Left ventricle myocardium superior (tissue), 1 donor: ENCODE results near the gene CDCP2. TPM values are rescaled to one million over a fixed set of nuclear protein-coding genes. Genes with fewer than 3 reads are reported as not detected.
"Not testable (repeated sequence)": the region's sequence is repeated elsewhere in the genome, so short reads cannot be mapped to it uniquely, and the experiment has no call there.

Experiments used
- ATAC-seq: fragments of 200-7000 bp; cut with Tn5 transposase; one replicate; pipeline ENCODE4 v1.9.1; 2020; ENCODE audit warnings: mild to moderate bottlenecking, moderate library complexity
- DNase-seq: peaks from one replicate; pipeline ENCODE4 v3.0.0-alpha.2; 2020
- intact Hi-C: fragments of 100-400 bp; cut with micrococcal nuclease; formaldehyde crosslinking; loops from one replicate; pipeline ENCODE4 v1.11.0; 2022
- total RNA-seq: library from RNA; stranded (reverse); fragmentation: NEBNext Ultra II Directional; extraction: Animal tissue kit (Norgen Biotek cat#: 25700); gene quantifications from one replicate; pipeline ENCODE4 v1.2.1, GENCODE V29; 2021
- donor health status: DM: no; HTN: yes; CAD: no; lungs with severe emphysema.

CDCP2 gene
- total RNA-seq, 1 donor from 2014 or later, result not detected

DNA sequence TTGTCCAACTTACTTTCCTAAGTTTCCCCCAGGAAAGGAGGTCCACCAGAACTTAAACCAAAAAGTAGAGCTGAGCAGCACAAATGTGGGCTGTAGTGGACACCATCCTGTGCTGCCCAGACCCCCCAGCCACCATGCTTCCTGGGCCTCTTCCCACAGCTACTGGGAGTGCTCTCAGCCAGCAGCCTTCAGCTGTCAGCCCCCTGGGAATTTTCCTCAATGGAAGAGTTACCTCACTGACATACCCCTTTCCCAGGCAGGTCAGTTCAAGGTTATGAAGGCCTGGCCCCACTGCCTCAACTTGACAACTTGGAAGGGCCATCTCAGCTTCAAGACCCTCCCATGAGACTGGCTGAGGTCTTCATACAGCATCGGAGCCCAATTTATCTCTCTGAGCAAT is 47.7 kb downstream of the CDCP2 start:
- intact Hi-C loops, result no loop called here
- no peak for DNase-seq
- no peak for ATAC-seq

DNA sequence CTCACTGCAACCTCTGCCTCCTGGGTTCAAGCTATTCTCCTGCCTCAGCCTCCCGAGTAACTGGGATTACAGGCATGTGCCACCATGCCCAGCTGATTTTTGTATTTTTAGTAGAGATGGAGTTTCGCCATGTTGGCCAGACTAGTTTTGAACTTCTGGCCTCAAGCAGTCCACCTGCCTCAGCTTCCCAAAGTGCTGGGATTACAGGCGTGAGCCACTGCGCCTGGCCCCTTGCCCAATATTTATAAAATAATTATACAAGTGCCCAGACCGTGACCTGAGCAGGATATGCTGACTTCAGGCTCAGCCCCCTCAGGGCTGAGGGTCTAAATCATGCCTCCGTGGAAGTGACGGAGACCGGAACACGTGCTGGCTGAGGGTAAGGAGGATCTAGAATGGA is 48.2 kb downstream of the CDCP2 start:
- intact Hi-C loops, ATAC-seq, DNase-seq: not testable (repeated sequence)

DNA sequence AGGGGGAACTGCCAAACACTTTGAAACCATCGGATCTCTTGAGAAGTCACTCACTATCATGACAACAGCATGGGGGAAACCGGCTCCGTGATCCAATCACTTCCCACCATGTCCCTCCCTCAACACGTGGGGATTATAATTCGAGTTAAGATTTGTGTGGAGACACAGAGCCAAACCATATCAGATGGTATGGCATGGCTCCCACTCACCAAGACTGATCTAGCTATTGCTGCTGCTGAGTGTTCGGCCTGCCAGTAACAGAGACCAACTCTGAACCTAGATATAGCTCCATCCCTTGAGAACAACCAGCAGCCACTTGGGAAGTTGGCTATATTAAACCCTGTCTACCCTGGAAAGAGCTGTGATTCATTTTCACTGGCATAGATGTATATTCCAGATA is 49.4 kb downstream of the CDCP2 start:
- DNase-seq (no peak), ATAC-seq (no peak)
- intact Hi-C loops, result no loop called here

DNA sequence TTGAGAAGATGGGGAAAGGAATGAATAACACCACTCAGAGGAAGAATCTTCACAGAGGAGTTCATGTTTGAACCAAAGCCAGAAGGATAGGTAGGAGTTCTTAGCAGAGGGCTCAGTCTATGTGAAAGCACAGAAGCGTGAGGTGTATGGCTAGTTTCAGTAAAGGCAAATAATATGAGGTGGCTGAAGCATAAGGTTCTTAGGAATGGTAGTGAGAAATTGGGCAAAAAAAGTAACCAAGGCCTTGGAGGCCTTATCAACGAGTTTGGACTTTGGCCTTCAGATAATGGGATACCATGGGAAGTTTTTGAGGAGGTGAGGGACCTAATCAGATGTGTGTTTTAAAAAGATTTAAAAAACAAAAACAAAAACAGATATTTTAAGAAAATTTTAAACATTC is 52.3 kb downstream of the CDCP2 start:
- DNase-seq (no peak), ATAC-seq (no peak)
- intact Hi-C loops, result no loop called here

DNA sequence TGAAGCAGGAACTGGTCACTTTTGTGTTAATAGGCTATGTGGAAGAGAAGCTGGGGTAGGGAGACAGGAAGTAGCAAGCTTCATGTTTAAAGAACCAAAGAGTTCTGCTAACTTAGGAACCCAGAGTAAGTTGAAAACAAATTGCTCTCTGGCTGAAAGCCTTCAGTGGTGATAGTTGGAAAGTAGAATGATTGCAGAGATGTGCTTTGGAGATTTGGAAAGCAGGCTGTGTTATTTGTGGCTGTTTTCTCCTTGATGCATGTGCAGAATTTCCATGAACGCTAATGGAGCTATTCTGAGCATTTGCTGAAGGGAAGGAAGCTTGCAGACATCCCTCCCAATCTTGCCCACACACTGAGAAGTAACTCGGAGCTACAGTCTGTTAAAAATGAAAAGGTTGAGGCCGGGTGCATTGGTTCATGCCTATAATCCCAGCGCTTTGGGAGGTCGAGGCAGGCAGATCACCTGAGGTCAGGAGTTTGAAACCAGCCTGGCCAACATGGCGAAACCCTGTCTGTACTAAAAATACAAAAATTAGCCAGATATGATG is 53.7 kb downstream of the CDCP2 start:
- ATAC-seq (no peak), DNase-seq (no peak)
- intact Hi-C loops, result no loop called here

DNA sequence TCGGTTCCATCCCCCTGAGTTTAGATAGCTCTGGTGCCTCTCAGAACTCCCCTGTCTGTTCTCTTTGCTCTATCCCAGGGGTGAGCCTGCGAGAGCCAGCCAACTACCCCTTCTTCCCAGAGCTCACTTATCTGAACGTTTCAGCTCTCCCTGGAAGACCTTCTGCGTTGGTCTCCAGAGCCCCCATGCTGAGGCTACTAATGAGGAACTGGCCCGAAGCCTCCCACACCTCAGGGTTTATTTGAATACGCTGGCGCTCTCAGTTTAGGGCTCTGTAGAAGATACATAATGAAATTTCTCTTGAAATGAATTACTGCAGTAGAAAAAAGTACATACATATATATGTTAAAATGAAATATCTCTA is 55.9 kb downstream of the CDCP2 start:
- DNase-seq, result no peak
- intact Hi-C loops, result no loop called here
- ATAC-seq, result no peak

DNA sequence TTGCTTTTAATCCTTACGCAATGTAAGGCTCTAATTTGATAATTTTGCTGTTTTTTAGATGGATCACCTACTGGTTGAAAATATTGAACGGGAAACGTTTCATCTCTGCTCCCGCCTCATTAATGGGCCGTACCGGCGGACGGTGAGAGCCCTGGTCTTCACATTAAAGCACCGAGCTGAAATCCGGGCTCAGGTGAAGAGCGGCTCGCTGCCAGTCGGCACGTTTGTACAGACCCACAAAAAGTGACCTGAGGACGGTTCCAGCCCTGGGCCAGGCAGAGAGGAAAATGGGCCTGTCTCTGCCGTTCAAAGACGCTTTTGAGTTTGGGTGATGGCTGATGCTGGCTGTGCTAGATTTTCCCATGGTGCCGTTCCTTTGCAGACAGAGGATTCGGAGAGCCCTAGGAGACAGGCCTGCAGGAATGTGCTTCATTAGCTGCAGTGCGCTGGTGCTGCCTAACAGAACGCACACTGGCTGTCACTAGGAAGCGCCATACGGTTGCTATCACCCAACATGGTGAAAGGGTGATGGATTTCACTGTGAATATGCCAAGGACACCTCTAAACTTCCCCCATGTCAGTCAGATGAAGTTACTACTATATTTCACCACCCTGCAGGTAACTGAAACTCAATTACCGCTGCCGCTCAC is 56.4 kb downstream of the CDCP2 start:
- intact Hi-C loops, result no loop called here
- no peak for ATAC-seq
- no peak for DNase-seq

DNA sequence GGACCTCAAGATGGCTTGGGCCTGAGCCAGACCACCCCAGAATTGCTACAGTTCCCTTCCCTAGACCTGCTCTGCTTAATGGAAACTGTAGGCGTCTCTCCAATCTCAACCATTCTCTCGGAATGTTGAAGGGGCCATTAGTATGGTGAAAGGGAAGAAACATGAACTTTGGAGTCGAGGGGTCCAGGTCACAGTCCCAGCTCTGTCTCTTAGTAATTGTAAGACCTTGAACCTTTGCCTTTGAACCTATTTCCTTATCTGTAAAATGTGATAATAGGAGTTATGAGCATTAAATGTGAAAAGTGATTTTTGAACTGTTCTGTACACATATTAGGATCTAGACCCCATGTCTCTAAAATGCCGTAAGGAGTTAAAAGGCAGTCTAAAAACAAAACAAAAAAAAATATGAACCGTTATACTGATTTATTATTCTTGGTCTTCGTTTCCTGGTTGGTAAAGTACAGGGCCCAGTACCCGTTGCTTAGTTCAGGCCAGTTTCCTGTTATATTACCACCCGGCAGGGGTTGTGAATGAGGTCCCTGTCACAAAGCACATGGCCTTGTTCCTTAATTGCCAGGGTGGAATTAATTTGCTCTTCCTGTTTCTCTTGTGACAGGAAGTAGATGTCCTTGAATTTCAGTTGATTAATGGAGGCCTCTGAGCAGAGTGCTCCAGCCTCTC is 57.1 kb downstream of the CDCP2 start:
- intact Hi-C loops, result no loop called here
- ATAC-seq (no peak), DNase-seq (no peak)

DNA sequence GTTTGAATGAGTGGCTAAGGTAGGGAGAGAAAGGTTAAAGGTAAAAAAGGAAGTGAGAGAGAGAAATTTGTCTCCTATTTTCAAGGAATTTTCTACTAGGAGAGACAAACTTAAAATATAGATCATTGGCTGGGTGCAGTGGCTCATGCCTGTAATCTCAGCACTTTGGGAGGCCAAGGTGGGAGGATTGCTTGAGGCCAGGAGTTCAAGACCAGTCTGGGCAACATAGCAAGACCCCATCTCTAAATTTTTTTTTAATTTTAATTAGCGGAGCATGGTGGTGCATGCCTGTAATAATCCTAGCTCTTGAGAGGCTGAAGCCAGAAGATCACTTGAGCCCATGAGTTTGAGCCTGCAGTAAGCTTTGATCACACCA is 58.1 kb downstream of the CDCP2 start:
- DNase-seq, ATAC-seq, intact Hi-C loops: not testable (repeated sequence)

DNA sequence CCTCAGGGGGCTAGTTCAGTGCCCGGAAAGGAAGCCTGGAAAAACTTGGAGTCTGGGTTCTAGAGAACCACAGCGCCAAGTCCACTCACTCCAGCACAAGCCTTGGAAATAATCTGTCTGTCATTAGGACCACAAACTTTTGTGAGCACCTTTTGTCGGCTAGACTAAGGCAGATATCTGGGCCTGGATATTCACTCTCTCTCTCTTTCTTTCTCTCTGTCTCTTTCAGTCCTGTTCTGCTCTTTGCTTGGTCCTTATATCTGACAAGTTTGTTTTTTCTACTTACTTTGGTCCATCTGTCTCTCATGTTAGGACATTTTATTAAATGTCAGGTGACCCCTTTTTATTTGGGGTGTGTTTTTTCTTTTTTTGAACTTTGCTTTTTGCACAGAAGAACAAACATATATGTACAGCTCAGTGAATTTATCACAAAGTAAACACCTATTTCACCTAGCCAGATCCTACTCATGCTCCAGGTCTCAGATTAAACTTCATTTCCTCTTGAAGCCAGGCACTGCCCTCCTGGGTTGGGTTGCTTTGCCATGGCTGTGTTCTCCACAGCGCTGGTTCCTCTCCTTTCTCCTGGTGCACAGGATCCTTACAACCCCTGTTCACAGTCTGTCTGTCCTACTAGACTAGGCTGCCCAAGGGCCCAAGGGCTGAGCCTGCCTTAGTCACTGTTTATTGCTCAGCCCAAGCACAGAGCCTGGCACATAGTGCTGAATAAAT is 58.6 kb downstream of the CDCP2 start:
- ATAC-seq (no peak), DNase-seq (no peak)
- intact Hi-C loops, result no loop called here

DNA sequence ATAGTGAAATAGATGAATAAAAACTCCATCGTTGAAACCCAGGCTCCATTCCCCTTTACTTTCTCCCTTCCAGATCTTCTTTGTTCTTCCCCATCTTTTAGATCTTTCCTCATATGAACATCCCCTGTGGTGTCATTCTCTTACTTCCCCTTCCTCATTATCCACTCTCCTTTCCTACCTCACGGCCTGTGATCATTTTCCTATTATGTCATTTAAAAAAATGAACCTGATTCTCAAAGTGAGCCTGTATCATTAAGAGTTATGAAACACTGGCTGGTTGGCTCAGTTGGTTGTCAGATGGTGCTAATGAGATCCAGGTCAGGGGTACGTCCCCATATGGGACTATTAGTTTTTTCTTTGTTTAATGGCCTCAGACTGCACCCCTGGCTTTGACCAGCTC is 61.1 kb downstream of the CDCP2 start:
- ATAC-seq (no peak), DNase-seq (no peak)
- intact Hi-C loops, result no loop called here

DNA sequence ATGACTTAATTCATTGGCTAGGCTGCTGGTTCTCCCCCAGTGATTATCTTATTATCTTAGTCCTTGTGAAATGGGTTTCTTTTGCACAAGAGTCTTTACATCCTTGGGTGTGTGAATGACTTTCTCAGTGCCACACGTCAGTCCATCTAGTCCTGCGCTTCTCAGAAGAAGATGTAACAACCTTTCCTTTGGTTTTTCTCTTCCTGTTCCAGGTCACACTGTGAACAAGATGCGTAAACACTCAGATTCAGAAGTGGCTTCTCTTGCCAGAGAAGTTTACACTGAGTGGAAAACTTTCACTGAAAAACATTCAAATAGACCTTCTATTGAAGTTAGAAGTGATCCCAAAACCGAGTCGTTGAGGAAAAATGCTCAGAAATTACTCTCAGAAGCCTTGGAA is 64.4 kb downstream of the CDCP2 start:
- ATAC-seq (no peak), DNase-seq (no peak)
- intact Hi-C loops, result no loop called here

DNA sequence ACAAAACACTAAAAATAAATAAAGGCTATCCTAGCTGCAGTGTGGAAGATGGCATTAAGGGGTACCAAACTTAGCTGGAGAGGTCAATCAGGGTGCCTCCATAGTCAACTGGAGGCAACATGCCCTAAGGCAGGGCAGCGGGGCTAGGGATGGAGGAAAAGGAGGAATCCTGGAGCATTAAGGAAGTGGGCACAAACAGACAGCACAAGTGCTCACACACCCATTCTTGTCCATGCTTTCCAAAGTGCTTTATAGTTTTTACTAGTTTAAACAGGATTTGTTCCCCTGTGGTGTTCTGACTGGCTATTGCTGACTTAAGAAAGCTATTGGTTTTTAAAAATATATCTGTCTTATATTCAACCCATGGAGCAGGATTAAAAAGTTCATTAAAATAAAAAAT is 66.0 kb downstream of the CDCP2 start:
- intact Hi-C loops, result no loop called here
- ATAC-seq, result no peak
- no peak for DNase-seq

DNA sequence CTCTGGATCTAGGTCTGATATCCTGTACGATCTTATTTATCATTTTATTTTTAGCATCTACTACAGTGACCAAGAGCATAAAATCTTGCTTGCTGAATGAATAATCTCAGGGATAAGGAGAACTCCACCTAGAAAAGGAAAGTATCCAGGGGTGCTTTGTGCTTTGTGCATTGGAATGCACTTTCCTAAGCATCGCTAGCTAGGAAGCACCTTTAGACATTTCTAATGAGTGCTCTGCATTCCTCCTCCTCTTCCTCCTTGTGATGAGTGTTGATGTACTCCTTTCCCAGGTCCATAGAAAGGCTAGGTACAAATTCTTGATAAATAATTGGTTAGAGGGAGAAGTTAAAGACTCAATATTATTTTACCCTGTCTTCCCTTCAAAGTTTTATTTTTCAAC is 68.0 kb downstream of the CDCP2 start:
- intact Hi-C loops, result no loop called here
- DNase-seq, result no peak
- ATAC-seq, result no peak

Other genes with a start within 250 kb of the CDCP2 start
- gene IFT25, start 207.3 kb downstream of the CDCP2 start, total RNA-seq, result 8.8 TPM
- 13.2 TPM for gene LRRC42, start 206.7 kb downstream of the CDCP2 start, total RNA-seq
- not detected for gene LDLRAD1, start 134.8 kb downstream of the CDCP2 start, total RNA-seq
- gene TMEM59, start 99.8 kb downstream of the CDCP2 start, total RNA-seq, result 318 TPM
- 4.7 TPM for gene TCEANC2, start 99.4 kb downstream of the CDCP2 start, total RNA-seq
- gene CYB5RL, start 47.0 kb upstream of the CDCP2 start, total RNA-seq, result 5.9 TPM
- gene MRPL37, start 47.2 kb upstream of the CDCP2 start, total RNA-seq, result 81.2 TPM